AG09309 (cell line): ENCODE data around the gene CLASP1.
"Not testable (repeated sequence)": the region's sequence is repeated elsewhere in the genome, so short reads cannot be mapped to it uniquely, and the experiment has no call there.

Experiments used
- DNase-seq: peaks from one replicate; pipeline ENCODE4 v3.0.0-alpha.2; 2010; ENCODE audit warnings: low read depth
- H3K4me3 ChIP-seq: 2 replicates; pipeline ENCODE4 v1.5.1; 2011; ENCODE audit warnings: mild to moderate bottlenecking, low read depth, low read length, moderate library complexity; ENCODE audit not compliant: control insufficient read depth
- CTCF ChIP-seq: IDR thresholded peaks from 2 replicates; pipeline ENCODE4 v1.5.1; 2011; ENCODE audit warnings: mild to moderate bottlenecking, low read depth, low read length, inconsistent platforms; ENCODE audit not compliant: insufficient read depth, control insufficient read depth; ENCODE audit errors: missing control alignments

Gene CLASP1

GRCh38 chr2:121613774-121614173 lies 35.5 kb downstream of the CLASP1 start:
- no peak for TF ChIP-seq CTCF
- no peak overlapping the region for H3K4me3 ChIP-seq
- no peak for DNase-seq

- DNase-seq: no peak
- no peak overlapping the region for H3K4me3 ChIP-seq
- no peak for TF ChIP-seq CTCF
These were observed 36.1 kb downstream of the CLASP1 start for GRCh38 chr2:121613152-121613551.

- TF ChIP-seq CTCF: no peak
- no peak for DNase-seq
- no peak overlapping the region for H3K4me3 ChIP-seq
These were observed 37.2 kb downstream of the CLASP1 start for GRCh38 chr2:121611730-121612705.

GRCh38 chr2:121611048-121611649 lies 38.1 kb downstream of the CLASP1 start:
- DNase-seq, H3K4me3 ChIP-seq: not testable (repeated sequence)

- not testable (repeated sequence) for H3K4me3 ChIP-seq, DNase-seq
These were observed 38.8 kb downstream of the CLASP1 start for GRCh38 chr2:121610487-121610874.

GRCh38 chr2:121608967-121609366 lies 40.3 kb downstream of the CLASP1 start:
- H3K4me3 ChIP-seq: no peak overlapping the region
- no peak for TF ChIP-seq CTCF
- DNase-seq: no peak

GRCh38 chr2:121608367-121608766 lies 40.9 kb downstream of the CLASP1 start:
- no peak for DNase-seq
- H3K4me3 ChIP-seq: no peak overlapping the region

More at GRCh38 chr2:121608367-121608766, 40.9 kb downstream of the CLASP1 start:
- TF ChIP-seq CTCF: no peak
